BLaER1 (cell line): ENCODE data around the gene MTMR1.

Experiments used
- H3K27ac ChIP-seq: shearing (Covaris generic); formaldehyde crosslinking; 2 replicates; pipeline ENCODE4 v1.8.1; 2022
- H3K27me3 ChIP-seq: shearing (Covaris generic); formaldehyde crosslinking; 2 replicates; pipeline ENCODE4 v1.8.1; 2022
- H3K36me3 ChIP-seq: shearing (Covaris generic); formaldehyde crosslinking; 2 replicates; pipeline ENCODE4 v1.8.1; 2022
- H3K4me1 ChIP-seq: shearing (Covaris generic); formaldehyde crosslinking; 2 replicates; pipeline ENCODE4 v1.8.1; 2022
- H3K4me2 ChIP-seq: shearing (Covaris generic); formaldehyde crosslinking; 2 replicates; pipeline ENCODE4 v1.8.1; 2022
- H3K4me3 ChIP-seq: shearing (Covaris generic); formaldehyde crosslinking; 2 replicates; pipeline ENCODE4 v1.8.1; 2022
- H3K9ac ChIP-seq: shearing (Covaris generic); formaldehyde crosslinking; 2 replicates; pipeline ENCODE4 v1.8.1; 2022
- H3K9me3 ChIP-seq: shearing (Covaris generic); formaldehyde crosslinking; 2 replicates; pipeline ENCODE4 v1.8.1; 2022
- H4K20me1 ChIP-seq: shearing (Covaris generic); formaldehyde crosslinking; 2 replicates; pipeline ENCODE4 v1.8.1; 2022
- Cebpa-rat ChIP-seq: shearing (Covaris generic); IDR thresholded peaks from 2 replicates; pipeline ENCODE4 v1.8.1; 2022

Gene MTMR1

GRCh38 chrX:150676221-150676620, 17.0 kb upstream of the MTMR1 start:
- no peaks in the 10 kb centered on the region for H4K20me1 ChIP-seq
- H3K4me3 ChIP-seq, result no peak overlapping the region
- no peak for TF ChIP-seq Cebpa-rat
- no peaks in the 10 kb centered on the region for H3K27me3 ChIP-seq
- no peak overlapping the region for H3K4me2 ChIP-seq
- H3K4me1 ChIP-seq, result no peaks in the 10 kb centered on the region
- H3K27ac ChIP-seq, result no peak overlapping the region
- H3K36me3 ChIP-seq, result peaks cover 3% of the 10 kb centered on the region; the same call in 1 of the 2 replicates
- no peak overlapping the region for H3K9ac ChIP-seq
- H3K9me3 ChIP-seq, result no peaks in the 10 kb centered on the region

GRCh38 chrX:150680974-150681373, 12.2 kb upstream of the MTMR1 start:
- H3K4me3 ChIP-seq, result no peak overlapping the region
- no peaks in the 10 kb centered on the region for H3K9me3 ChIP-seq
- no peak overlapping the region for H3K9ac ChIP-seq
- H4K20me1 ChIP-seq, result no peaks in the 10 kb centered on the region
- no peak overlapping the region for H3K27ac ChIP-seq
- H3K27me3 ChIP-seq, result no peaks in the 10 kb centered on the region
- no peak overlapping the region for H3K4me2 ChIP-seq
- no peaks in the 10 kb centered on the region for H3K36me3 ChIP-seq
- no peak for TF ChIP-seq Cebpa-rat
- no peaks in the 10 kb centered on the region for H3K4me1 ChIP-seq

- Histone ChIP-seq H3K27me3 (no peaks in the 10 kb centered on the region), H3K9me3 (no peaks in the 10 kb centered on the region), H3K4me3 (no peak overlapping the region), H3K4me2 (no peak overlapping the region), H3K9ac (no peak overlapping the region), H3K4me1 (no peaks in the 10 kb centered on the region), H3K36me3 (no peaks in the 10 kb centered on the region), H3K27ac (no peak overlapping the region), H4K20me1 (no peaks in the 10 kb centered on the region)
- no peak for TF ChIP-seq Cebpa-rat
Measured at GRCh38 chrX:150683112-150683511, 10.1 kb upstream of the MTMR1 start.

GRCh38 chrX:150683536-150684146, 9.6 kb upstream of the MTMR1 start:
- Histone ChIP-seq H3K4me2 (no peak overlapping the region), H3K4me3 (no peak overlapping the region), H3K9me3 (no peaks in the 10 kb centered on the region), H3K27me3 (no peaks in the 10 kb centered on the region), H4K20me1 (no peaks in the 10 kb centered on the region), H3K27ac (no peak overlapping the region), H3K4me1 (no peaks in the 10 kb centered on the region), H3K36me3 (no peaks in the 10 kb centered on the region), H3K9ac (no peak overlapping the region)
- TF ChIP-seq Cebpa-rat, result no peak

GRCh38 chrX:150688911-150689451, 4.2 kb upstream of the MTMR1 start:
- 0 out of 2 replicates have a peak, but pooled peaks cover 10% of the 10 kb centered on the region for H3K9me3 ChIP-seq
- H3K4me2 ChIP-seq, result no peak overlapping the region
- H3K27ac ChIP-seq, result no peak overlapping the region
- H3K36me3 ChIP-seq, result no peaks in the 10 kb centered on the region
- H3K27me3 ChIP-seq, result no peaks in the 10 kb centered on the region
- H4K20me1 ChIP-seq, result no peaks in the 10 kb centered on the region
- H3K4me1 ChIP-seq, result peaks cover 16% of the 10 kb centered on the region
- no peak overlapping the region for H3K9ac ChIP-seq
- no peak for TF ChIP-seq Cebpa-rat
- H3K4me3 ChIP-seq, result no peak overlapping the region

- Histone ChIP-seq H3K9ac (no peak overlapping the region), H4K20me1 (no peaks in the 10 kb centered on the region), H3K4me1 (peaks cover 26% of the 10 kb centered on the region), H3K27ac (no peak overlapping the region), H3K36me3 (no peaks in the 10 kb centered on the region), H3K9me3 (0 out of 2 replicates have a peak, but pooled peaks cover 10% of the 10 kb centered on the region), H3K27me3 (no peaks in the 10 kb centered on the region), H3K4me2 (no peak overlapping the region), H3K4me3 (no peak overlapping the region)
- TF ChIP-seq Cebpa-rat, result no peak
Measured at GRCh38 chrX:150690126-150690525, 3.1 kb upstream of the MTMR1 start.

GRCh38 chrX:150692296-150692695, 900 bp upstream of the MTMR1 start:
- peaks cover 40% of the 10 kb centered on the region for H3K4me1 ChIP-seq
- H3K36me3 ChIP-seq, result no peaks in the 10 kb centered on the region
- H4K20me1 ChIP-seq, result no peaks in the 10 kb centered on the region
- peak overlapping the region; percentile 89; the same call in 1 of the 2 replicates for H3K27ac ChIP-seq
- peak overlapping the region; percentile 82; the same call in 1 of the 2 replicates for H3K9ac ChIP-seq
- 0 out of 2 replicates have a peak, but pooled peaks cover 10% of the 10 kb centered on the region for H3K9me3 ChIP-seq
- peak overlapping the region; percentile 73 for H3K4me2 ChIP-seq
- H3K27me3 ChIP-seq, result no peaks in the 10 kb centered on the region
- peak overlapping the region; percentile 66 for H3K4me3 ChIP-seq
- TF ChIP-seq Cebpa-rat, result no peak

GRCh38 chrX:150693725-150694574, 754 bp downstream of the MTMR1 start:
- no peaks in the 10 kb centered on the region for H3K27me3 ChIP-seq
- H4K20me1 ChIP-seq, result no peaks in the 10 kb centered on the region
- peaks cover 40% of the 10 kb centered on the region for H3K4me1 ChIP-seq
- peak overlapping the region; percentile 73 for H3K4me2 ChIP-seq
- H3K4me3 ChIP-seq, result peak overlapping the region; percentile 66
- no peaks in the 10 kb centered on the region for H3K36me3 ChIP-seq
- peak overlapping the region; percentile 89 for H3K27ac ChIP-seq
- peak overlapping the region; percentile 82 for H3K9ac ChIP-seq
- 0 out of 2 replicates have a peak, but pooled peaks cover 10% of the 10 kb centered on the region for H3K9me3 ChIP-seq
- no peak for TF ChIP-seq Cebpa-rat

GRCh38 chrX:150694738-150695410, 1.7 kb downstream of the MTMR1 start:
- H3K4me3 ChIP-seq, result no peak overlapping the region
- peaks cover 40% of the 10 kb centered on the region for H3K4me1 ChIP-seq
- H3K9ac ChIP-seq, result peak overlapping the region; percentile 82
- no peaks in the 10 kb centered on the region for H3K36me3 ChIP-seq
- H3K27me3 ChIP-seq, result no peaks in the 10 kb centered on the region
- H3K9me3 ChIP-seq, result 0 out of 2 replicates have a peak, but pooled peaks cover 7% of the 10 kb centered on the region
- H3K4me2 ChIP-seq, result peak overlapping the region; percentile 73
- TF ChIP-seq Cebpa-rat, result no peak
- H4K20me1 ChIP-seq, result no peaks in the 10 kb centered on the region
- peak overlapping the region; percentile 89 for H3K27ac ChIP-seq
